ENCODE data around the gene ACTG2.
A peak's percentile ranks its signal among the peaks of the same experiment; 100 is the strongest.
"Not testable (repeated sequence)": the region's sequence is repeated elsewhere in the genome, so short reads cannot be mapped to it uniquely, and the experiment has no call there.

The ACTG2 gene

DNA sequence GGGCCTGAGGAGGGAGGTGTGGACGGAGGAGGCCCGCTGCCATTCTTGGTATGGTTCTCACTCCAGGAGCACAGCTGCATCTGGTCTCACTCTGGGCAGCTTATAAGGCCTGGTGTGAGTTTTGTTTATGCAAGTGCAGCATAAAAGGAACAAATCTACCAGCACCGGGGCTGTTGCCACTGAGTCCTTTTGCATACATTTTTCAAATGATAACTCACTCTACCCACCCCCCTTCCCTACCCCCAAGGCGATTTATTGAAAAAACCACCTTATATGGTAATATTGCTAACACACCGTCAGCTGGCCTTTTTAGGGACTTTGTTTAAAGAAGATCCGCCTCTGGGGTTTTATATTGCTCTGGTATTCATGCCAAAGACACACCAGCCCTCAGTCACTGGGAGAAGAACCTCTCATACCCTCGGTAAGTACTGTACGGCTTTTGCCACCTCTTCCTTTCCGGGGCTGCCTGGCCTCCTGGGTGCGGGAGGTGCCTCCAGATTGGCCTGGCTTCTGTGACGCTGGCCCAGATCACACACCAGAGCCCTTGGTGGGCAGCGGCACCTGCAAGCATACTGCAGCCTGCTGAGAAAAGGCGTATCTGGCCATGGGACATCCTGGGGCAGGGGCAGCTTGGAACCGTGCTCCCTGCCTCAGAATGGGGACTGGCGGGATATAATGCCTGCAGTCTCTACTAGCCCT, at the start of gene ACTG2:
Gene ACTG2 (plus strand): TSS at position 378 of the 699 bp plus-strand sequence. CDS start 8,304 bp downstream, outside the sequence.
- DNase-seq (ENCODE audit: low spot score) = no peak

DNA sequence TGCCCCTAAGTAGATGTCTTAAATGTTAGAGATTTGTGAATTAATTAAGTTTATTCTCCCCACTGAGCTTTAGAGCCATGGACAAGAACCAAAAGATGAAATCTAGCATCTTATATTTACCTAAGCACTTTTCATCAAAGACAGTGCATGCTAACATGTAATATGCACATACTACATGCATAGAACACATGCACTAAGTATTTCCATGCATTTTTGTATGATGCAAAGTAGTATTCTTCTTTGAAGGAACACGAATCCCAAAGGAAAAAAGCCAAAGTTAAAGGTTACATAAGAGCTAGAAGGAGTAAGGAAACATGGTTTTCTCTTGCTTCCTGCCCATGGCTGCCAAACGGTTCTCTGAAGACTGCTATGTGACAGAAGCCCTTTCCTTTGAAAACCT, 48.7 kb upstream of the ACTG2 start:
- DNase-seq (ENCODE audit: low spot score) = no peak

GRCh38 chr2:73850009-73850408, 42.8 kb upstream of the ACTG2 start:
- DNase-seq (ENCODE audit: low spot score) = no peak

- no peak for DNase-seq (ENCODE audit: low spot score)
Measured at GRCh38 chr2:73851274-73851673, 41.5 kb upstream of the ACTG2 start.

- peak; percentile 35 for DNase-seq (ENCODE audit: low spot score)
Measured at GRCh38 chr2:73852020-73852419, 40.8 kb upstream of the ACTG2 start.

GRCh38 chr2:73855526-73855925, 37.3 kb upstream of the ACTG2 start:
- DNase-seq (ENCODE audit: low spot score) = no peak

GRCh38 chr2:73856214-73856613, 36.6 kb upstream of the ACTG2 start:
- no peak for DNase-seq (ENCODE audit: low spot score)

DNA sequence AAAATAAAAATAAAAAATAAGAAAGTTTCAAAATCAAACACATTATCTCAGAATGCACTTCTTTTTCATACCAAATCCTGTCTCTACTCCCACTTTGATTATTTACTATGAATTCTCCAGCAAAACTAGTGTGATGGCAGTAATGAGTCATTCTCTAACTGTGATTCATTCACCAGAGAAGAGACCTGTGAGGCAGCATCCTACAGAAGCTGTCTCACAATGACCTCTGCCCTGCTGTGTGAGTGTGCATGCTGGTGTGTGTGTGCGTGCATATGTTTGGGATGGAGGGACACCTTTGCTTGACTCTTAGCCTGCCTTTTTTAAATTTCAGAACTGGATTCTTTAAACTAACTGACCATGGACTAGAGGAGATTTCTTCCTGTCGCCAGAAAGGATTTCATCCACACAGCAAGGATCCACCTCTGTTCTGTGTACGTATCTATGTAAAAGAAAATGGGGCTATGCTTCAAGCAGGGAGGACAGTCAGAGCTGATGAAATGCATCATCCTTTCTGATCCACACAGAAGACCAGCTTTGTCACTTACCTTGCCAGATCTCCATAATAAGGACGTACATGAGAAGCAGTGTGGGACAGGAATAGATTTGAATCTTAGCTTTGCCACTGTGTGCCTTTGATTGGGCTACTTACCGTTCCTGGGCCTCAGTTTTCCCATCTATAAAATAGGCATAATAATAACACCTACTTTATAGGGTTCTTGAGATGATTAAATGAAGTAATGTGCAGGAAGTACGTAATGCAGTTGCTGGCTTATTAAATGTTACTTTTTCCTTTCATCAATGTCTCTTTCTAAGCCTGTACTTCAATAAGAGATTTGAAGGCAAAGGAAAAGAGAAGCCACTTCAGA, 32.9 kb upstream of the ACTG2 start:
- DNase-seq (ENCODE audit: low spot score) = peak; percentile 70

- DNase-seq (ENCODE audit: low spot score) = no peak
Measured at GRCh38 chr2:73862987-73863386, 29.8 kb upstream of the ACTG2 start.

DNA sequence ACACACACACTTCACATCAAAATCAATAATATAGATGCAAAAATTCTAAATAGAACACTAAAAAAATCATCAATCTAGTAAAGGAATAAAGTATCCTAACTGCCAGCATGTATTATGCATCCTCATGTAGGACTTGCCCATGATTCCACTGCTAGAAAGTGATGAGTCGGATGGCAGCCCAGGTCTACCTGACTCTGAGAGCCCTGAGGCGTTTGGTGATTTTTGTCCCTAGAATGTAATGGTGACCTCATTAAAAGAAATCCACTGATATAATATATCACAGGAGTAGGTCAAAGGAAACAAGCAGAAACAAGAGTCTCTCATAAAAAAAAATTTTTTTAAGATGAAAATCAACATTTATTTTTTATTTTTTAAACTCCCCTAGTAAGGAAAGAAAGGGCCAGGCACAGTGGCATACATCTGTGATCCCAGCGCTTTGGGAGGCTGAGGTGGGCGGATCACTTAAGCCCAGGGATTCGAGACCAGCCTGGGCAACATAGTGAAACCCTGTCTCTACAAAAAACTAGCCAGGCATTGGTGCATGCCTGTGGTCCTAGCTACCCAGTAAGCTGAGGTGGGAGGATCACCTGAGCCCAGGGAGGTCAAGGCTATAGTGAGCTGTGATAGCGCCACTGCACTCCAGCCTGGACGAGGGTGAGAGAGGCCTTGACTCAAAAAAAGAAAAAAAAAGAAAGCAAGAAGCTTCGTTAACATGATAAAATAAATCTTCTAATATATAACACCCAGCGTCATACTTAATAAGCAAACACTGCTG, 24.4 kb upstream of the ACTG2 start:
- no peak for DNase-seq (ENCODE audit: low spot score)

DNA sequence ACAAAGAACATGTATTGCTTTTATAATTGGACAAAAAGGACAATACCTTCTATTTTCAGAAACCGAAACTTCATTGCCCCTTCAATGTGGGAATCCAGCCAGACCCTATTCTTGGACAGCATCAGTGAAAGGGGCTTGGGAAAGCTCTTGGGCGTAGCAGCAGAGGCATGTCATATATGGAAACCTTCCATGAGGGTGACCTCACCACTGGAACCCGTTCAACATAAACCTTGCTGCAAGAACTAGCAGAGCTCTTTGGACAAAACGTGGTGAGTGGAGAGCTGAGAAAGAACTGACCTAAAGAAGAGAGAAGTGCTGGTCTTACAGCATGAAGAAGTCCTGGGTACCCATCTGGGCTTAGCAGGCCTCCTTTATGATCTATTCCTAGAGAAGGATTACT, 22.7 kb upstream of the ACTG2 start:
- DNase-seq (ENCODE audit: low spot score) = no peak

- DNase-seq (ENCODE audit: low spot score) = no peak
Measured at GRCh38 chr2:73877071-73877802, 15.6 kb upstream of the ACTG2 start.

DNA sequence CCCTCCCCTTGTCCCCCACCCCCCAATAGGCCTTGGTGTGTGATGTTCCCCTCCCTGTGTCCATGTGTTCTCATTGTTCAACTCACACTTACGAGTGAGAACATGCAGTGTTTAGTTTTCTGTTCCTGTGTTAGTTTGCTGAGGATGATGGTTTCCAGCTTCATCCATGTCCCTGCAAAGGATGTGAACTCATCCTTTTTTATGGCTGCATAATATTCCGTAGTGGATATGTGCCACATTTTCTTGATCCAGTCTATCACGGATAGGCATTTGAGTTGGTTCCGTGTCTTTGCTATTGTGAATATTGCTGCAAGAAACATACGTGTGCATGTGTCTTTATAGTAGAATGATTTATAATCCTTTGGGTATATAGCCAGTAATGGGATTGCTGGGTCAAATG, 14.8 kb upstream of the ACTG2 start:
- DNase-seq (ENCODE audit: low spot score) = not testable (repeated sequence)

DNA sequence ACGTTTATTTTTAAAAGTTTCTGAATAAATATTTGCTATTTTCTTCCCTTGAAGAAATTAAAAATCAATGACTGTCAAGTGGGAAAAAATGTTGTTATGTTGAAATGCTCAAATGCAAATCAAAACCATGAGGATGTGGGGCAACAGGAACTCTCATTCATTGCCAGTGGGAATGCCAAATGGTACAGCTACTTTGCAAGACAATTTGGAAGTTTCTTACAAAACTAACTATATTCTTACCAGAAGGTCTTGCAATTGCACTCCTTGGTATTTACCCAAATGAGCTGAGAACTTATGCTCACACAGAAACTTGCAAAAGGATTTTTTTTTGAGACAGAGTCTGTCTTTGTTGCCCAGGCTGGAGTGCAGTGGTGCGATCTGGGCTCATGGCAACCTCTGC, 7.4 kb upstream of the ACTG2 start:
- DNase-seq (ENCODE audit: low spot score) = no peak

GRCh38 chr2:73886357-73886756, 6.5 kb upstream of the ACTG2 start:
- DNase-seq (ENCODE audit: low spot score) = no peak

DNA sequence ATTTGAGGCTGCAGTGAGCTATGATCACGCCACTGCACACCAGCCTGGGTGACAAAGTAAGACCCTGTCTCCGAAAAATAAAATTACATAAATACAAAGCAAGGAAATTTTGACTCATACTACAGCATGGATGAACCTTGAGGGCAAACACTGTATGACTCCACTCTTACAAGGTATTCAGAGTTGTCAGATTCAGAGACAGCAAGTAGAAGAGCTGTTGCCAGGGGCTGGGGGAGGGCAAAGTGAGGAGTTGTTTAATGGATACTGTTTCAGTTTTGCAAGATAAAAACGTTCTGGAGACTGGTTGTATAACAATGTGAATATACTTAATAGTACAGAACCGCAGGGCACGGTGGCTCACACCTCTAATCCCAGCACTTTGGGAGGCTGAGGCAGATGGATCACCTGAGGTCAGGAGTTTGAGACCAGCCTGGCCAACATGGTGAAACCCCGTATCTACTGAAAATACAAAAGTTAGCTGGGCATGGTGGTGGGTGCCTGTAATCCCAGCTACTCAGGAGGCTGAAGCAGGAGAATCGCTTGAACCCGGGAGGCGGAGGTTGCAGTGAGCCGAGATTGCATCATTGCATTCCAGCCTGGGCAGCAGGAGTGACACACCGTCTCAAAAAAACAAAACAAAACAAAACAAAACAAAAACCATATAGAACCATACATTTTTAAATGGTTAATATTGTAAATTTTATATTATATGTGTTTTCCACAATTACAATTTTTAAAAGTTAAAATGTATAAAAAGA, 5.0 kb upstream of the ACTG2 start:
- DNase-seq (ENCODE audit: low spot score) = not testable (repeated sequence)

- no peak for DNase-seq (ENCODE audit: low spot score)
Measured at GRCh38 chr2:73888388-73888787, 4.4 kb upstream of the ACTG2 start.

GRCh38 chr2:73889206-73889605, 3.6 kb upstream of the ACTG2 start:
- no peak for DNase-seq (ENCODE audit: low spot score)

DNA sequence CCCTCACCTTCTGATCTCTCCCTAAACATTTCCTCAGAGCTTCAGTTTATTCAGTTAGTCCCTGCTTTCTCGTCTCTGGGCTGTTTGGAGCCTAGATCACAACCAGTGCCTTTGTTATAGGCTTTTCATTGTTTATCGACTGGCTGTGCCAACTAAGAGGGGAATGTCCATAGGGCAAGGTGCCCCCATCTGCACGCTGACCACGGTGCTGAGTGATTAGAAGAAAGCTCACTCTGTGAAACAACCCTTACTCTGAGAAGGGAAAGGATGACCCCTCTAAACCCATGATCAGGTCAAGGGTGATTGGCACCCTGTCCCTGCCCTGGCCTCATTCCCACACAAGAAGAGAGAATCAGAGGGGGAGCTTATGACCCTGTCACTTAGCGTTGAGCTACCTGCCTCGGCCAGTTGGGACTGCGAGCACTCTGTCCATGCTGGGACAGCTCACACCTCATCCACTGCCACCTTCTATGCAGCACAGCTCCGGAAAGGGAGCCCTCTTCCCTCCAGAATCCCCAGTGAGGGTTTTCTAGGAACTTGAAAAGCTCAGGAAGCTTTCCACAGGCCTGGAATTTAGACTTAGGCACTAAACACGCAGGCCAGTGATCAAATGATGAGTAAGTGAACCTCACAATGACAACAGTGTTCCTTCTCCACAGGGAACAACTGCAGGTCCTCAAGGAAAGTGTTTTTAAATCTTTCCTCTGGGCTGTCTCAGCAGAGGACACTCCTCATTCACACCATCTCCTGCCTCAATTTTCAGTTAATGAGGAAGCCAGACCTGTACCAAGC, 2.3 kb upstream of the ACTG2 start:
- DNase-seq (ENCODE audit: low spot score) = peak; percentile 13

DNA sequence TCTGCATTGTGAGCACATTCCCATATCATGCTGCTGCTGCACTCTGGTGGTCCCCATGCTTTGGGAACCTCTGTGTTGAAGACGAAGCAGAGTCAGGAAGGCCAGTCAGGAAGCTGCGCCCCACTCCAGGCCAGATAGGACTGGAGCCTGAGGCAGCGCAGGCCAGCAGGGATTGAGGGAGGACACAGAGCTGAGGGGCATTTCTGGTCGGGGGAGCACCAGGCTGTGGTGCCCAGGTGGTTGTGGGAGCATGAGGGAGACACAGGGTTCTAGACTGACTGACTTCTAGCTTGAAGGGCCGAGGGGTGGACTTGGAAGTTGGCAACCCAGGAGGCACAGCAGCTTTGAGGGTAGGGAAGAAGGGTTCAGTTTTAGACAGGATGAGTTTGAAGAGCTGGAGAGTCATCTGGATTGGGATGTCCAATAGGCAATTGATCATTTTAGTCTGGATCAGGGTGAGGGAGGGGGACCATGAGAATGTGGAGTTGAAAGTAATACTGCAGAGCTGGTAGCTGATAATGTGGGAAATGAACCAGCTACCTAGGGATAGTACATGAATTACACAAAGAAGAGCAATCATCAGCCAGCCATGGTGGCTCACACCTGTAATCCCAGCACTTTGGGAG, 1.4 kb upstream of the ACTG2 start:
- DNase-seq (ENCODE audit: low spot score) = no peak
